ENCODE results near the gene PTPN22.
"Not testable (repeated sequence)": the region's sequence is repeated elsewhere in the genome, so short reads cannot be mapped to it uniquely, and the experiment has no call there.

PTPN22 gene

DNA sequence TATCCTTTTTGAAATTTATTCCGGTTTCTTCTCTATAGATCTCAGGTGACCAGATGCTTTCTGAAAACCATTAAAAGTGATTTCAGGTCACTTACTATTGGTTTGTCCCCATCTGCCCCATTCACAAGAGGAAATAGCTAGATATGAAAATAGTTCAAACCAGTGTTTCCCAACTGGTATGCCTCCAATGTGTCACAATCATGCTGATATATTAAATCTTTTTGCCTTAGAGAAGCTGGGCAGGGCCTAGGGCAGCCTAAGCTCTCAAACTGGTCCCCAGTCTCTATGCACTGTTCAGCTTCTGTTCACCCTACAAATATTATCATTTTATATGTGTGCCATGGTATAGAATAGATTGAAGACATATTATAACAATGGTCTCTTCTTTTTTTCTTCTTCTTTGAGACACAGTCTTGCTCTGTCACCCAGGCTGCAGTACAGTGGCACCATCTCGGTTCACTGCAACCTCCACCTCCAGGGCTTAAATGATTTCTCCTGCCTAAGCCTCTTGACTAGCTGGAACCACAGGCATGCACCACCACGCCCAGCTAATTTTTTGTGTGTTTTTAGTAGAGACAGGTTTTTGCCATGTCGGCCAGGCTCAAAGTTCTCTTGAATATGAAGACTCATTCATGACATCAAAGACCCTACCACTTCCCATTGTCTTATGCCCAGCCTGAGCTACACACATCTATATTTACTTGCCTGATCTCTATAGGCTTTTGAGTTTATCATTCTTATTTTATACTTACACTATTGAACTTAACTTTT lies 15.7 kb downstream of the PTPN22 start:
- DNase-seq (ENCODE audit: extremely low read depth, insufficient read length): no peak
- H3K4me3 ChIP-seq (replicated peaks; ENCODE audit: low read depth, low read length): no peak overlapping the region

DNA sequence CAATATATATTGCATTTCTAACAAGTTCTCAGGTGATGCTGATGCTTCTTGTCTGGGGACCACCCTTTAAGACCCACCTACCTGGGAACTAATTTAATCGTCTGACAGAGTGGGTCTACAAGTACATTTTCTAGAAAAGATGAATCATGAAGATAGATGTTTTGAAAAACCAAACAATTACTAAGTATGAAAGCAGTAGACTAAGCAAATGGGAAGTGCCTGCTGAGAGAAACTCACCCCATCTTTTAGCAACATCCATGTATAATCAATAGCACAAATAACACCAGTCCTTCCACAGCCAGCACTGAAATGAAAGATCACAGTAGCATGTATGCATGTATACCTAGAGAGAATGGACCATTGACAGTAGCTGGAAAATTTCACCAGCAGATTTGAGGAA lies 17.3 kb downstream of the PTPN22 start:
- no peak for DNase-seq (ENCODE audit: extremely low read depth, insufficient read length)
- TF ChIP-seq, protein P1, sequence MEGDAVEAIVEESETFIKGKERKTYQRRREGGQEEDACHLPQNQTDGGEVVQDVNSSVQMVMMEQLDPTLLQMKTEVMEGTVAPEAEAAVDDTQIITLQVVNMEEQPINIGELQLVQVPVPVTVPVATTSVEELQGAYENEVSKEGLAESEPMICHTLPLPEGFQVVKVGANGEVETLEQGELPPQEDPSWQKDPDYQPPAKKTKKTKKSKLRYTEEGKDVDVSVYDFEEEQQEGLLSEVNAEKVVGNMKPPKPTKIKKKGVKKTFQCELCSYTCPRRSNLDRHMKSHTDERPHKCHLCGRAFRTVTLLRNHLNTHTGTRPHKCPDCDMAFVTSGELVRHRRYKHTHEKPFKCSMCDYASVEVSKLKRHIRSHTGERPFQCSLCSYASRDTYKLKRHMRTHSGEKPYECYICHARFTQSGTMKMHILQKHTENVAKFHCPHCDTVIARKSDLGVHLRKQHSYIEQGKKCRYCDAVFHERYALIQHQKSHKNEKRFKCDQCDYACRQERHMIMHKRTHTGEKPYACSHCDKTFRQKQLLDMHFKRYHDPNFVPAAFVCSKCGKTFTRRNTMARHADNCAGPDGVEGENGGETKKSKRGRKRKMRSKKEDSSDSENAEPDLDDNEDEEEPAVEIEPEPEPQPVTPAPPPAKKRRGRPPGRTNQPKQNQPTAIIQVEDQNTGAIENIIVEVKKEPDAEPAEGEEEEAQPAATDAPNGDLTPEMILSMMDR (IDR thresholded peaks at IDR 0.05; ENCODE audit: insufficient read depth, low read length, poor library complexity, severe bottlenecking): no peak
- Histone ChIP-seq H3K27me3 (replicated peaks; ENCODE audit: control insufficient read depth, insufficient read depth, low read length) (no peaks in the 10 kb centered on the region), H3K4me3 (replicated peaks; ENCODE audit: low read depth, low read length) (no peak overlapping the region), H3K36me3 (ENCODE audit: control insufficient read depth, insufficient read depth, low read length) (peaks cover 6% of the 10 kb centered on the region)

More for the DNA sequence above, 15.7 kb downstream of the PTPN22 start:
- Histone ChIP-seq H3K36me3 (ENCODE audit: control insufficient read depth, insufficient read depth, low read length) (peaks cover 6% of the 10 kb centered on the region), H3K27me3 (replicated peaks; ENCODE audit: control insufficient read depth, insufficient read depth, low read length) (no peaks in the 10 kb centered on the region)
- TF ChIP-seq, protein P1 (IDR thresholded peaks at IDR 0.05; ENCODE audit: insufficient read depth, low read length, poor library complexity, severe bottlenecking): no peak

DNA sequence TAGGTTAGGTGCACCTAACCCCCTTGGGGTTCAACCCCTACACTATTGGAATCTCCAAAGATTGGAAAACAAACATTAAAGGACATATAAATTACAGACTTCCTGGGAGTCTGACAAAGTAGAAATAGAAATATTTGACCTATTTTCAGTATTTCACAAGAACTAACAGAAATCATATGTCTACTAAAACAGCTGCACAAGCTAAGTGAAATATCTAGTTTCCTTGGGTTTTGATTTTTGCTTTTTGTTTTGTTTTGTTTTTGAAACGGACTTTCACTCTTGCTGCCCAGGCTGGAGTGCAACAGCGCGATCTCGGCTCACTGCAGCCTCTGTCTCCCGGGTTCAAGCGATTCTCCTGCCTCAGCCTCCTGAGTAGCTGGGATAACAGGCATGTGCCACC lies 18.8 kb downstream of the PTPN22 start:
- DNase-seq (ENCODE audit: extremely low read depth, insufficient read length); H3K27me3 ChIP-seq (replicated peaks; ENCODE audit: control insufficient read depth, insufficient read depth, low read length); H3K4me3 ChIP-seq (replicated peaks; ENCODE audit: low read depth, low read length); H3K36me3 ChIP-seq (ENCODE audit: control insufficient read depth, insufficient read depth, low read length): not testable (repeated sequence)

- H3K27me3 ChIP-seq (replicated peaks; ENCODE audit: control insufficient read depth, insufficient read depth, low read length): no peaks in the 10 kb centered on the region
- TF ChIP-seq, protein P1 (IDR thresholded peaks at IDR 0.05; ENCODE audit: insufficient read depth, low read length, poor library complexity, severe bottlenecking): no peak
- no peak overlapping the region for H3K4me3 ChIP-seq (replicated peaks; ENCODE audit: low read depth, low read length)
- H3K36me3 ChIP-seq (ENCODE audit: control insufficient read depth, insufficient read depth, low read length): peaks cover 4% of the 10 kb centered on the region
- no peak for DNase-seq (ENCODE audit: extremely low read depth, insufficient read length)
These were observed 21.2 kb downstream of the PTPN22 start for GRCh38 chr1:113850127-113850796.

DNA sequence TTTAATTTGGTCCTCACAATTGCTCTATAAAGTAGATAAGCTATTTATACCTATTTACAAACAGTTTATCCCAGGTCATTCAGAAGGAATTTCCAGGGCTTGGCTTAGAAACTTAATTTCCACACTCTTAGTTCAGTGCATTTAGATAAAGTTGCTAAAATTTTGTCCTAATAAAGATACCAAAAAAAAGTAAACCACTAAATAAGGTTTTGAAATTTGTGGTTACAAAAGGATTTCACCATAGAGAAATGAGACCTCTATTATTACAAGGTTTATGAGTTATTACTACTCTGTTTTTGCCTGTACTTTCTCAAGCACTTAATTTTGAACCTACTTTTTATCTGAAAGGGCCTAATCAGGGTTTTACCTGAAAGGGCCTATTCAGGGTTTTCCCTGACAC lies 22.4 kb downstream of the PTPN22 start:
- H3K4me3 ChIP-seq (replicated peaks; ENCODE audit: low read depth, low read length): no peak overlapping the region
- TF ChIP-seq, protein P1 (IDR thresholded peaks at IDR 0.05; ENCODE audit: insufficient read depth, low read length, poor library complexity, severe bottlenecking): no peak
- no peak for DNase-seq (ENCODE audit: extremely low read depth, insufficient read length)
- H3K36me3 ChIP-seq (ENCODE audit: control insufficient read depth, insufficient read depth, low read length): no peaks in the 10 kb centered on the region; the same call in none of the 2 replicates
- H3K27me3 ChIP-seq (replicated peaks; ENCODE audit: control insufficient read depth, insufficient read depth, low read length): no peaks in the 10 kb centered on the region

- Histone ChIP-seq H3K36me3 (ENCODE audit: control insufficient read depth, insufficient read depth, low read length) (no peaks in the 10 kb centered on the region; the same call in 1 of the 2 replicates), H3K27me3 (replicated peaks; ENCODE audit: control insufficient read depth, insufficient read depth, low read length) (no peaks in the 10 kb centered on the region), H3K4me3 (replicated peaks; ENCODE audit: low read depth, low read length) (no peak overlapping the region)
- DNase-seq (ENCODE audit: extremely low read depth, insufficient read length): no peak
- TF ChIP-seq, protein P1 (IDR thresholded peaks at IDR 0.05; ENCODE audit: insufficient read depth, low read length, poor library complexity, severe bottlenecking): no peak
These were observed 25.0 kb downstream of the PTPN22 start for GRCh38 chr1:113846391-113847035.
